ENCODE measurements around the gene PDCD4. TPM values are rescaled to one million over a fixed set of nuclear protein-coding genes. Genes with fewer than 3 reads are reported as not detected.

The PDCD4 gene
- total and polyA plus RNA-seq, 4 donors: 14.7 to 94.4 (median 25.1) TPM

DNA sequence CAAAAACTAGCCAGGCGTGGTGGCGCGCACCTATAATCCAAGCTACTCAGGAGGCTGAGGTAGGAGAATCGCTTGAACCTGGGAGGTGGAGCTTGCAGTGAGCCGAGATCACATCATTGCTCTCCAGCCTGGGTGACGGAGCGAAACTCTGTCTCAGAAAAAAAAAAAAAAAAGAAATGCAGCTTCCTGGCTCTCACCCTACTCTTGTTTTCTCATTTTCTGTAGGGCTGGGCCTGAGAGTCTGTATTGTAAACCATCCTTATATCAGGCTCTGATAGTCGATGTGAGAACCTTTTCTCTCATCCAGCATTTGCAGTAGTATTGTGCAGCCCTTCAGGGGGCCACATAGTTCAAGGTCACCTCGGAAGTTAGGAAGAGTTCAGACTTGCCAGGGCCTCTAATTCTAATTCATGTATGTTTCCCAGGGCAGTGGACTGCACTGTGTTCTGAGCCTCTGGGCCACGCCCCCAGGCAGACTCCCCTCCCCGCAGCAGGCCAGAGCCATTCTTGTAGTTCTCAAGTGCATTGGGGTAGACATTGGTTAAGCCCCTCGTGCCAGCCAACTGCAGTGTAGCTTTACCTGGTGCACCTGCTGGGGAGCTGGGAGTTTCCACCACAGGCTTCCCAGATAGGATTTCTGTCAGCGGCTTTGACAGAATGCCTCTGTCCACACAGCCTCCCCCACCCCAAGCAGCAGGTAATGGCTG lies 38.3 kb upstream of the PDCD4 start:
- H3K9ac ChIP-seq (ENCODE audit: low read depth in 1 of 2, low read length in 2 of 2): no peak overlapping the region

DNA sequence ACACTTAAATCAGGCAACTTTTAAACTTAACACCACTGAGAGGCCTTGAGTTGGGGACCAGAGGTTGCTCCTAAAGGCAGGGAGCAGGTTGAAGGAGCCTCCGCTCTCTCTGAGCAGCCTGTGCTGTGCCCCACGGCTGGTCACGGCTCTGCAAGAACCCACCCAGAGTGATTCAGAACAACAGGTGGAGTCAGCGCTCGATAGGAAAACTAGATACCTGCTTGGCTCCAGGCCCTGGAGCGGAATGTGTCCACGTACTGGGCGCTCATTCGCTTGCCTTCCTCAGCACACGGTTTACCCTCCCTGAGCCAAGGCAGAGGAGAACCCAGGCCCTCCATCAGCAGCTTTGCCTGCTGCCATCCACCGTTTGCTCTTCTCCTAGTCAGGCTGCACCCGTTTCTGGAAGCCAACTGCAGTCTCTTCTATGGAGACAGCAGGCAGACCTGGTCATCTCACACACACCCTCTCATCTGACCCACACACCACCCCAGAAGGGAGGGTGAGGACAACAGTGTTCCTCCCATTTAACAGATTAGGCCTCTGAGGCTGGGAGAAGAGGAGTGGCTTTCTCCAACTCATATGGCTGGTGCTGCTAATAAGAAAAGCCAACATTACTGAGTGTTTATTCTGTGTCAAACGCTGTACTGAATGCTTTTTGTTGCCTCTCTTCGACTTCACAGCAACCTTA lies 37.6 kb upstream of the PDCD4 start:
- no peaks in the 10 kb centered on the region for H3K4me1 ChIP-seq (ENCODE audit: control insufficient read depth in 4 of 4, insufficient read depth in 4 of 4, low read length in 3 of 4)
- no peaks in the 10 kb centered on the region for H3K36me3 ChIP-seq (ENCODE audit: control insufficient read depth in 4 of 4, insufficient read depth in 3 of 4, low read depth in 1 of 4, low read length in 3 of 4)
- H3K27ac ChIP-seq (ENCODE audit: low read depth in 1 of 2, low read length in 2 of 2): no peak overlapping the region
- H3K9me3 ChIP-seq (ENCODE audit: control insufficient read depth in 4 of 4, low read length in 3 of 4): no peaks in the 10 kb centered on the region
- DNase-seq (ENCODE audit: low spot score): no peak
- no peaks in the 10 kb centered on the region for H3K27me3 ChIP-seq (ENCODE audit: control insufficient read depth in 4 of 4, insufficient read depth in 4 of 4, low read length in 3 of 4)
- H3K9ac ChIP-seq (ENCODE audit: low read depth in 1 of 2, low read length in 2 of 2): no peak overlapping the region
- 93% methylated on average over 14 of the region's 14 CpGs for WGBS
- no peak overlapping the region for H3K4me3 ChIP-seq (ENCODE audit: low read depth in 1 of 3, low read length in 3 of 3)
- TF ChIP-seq EGR1 (IDR thresholded peaks at IDR 0.05; ENCODE audit: low read depth in 2 of 2) (no peak), RXRA (IDR thresholded peaks at IDR 0.05) (no peak), NR2F2 (IDR thresholded peaks at IDR 0.05) (no peak), SP1 (IDR thresholded peaks at IDR 0.05) (no peak), FOXA1 (IDR thresholded peaks at IDR 0.05) (no peak), HNF4G (IDR thresholded peaks at IDR 0.05) (no peak), FOXA2 (IDR thresholded peaks at IDR 0.05) (no peak)
- TF ChIP-seq, protein P1, sequence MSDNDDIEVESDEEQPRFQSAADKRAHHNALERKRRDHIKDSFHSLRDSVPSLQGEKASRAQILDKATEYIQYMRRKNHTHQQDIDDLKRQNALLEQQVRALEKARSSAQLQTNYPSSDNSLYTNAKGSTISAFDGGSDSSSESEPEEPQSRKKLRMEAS (IDR thresholded peaks at IDR 0.05): no peak
- TF ChIP-seq, protein P2, sequence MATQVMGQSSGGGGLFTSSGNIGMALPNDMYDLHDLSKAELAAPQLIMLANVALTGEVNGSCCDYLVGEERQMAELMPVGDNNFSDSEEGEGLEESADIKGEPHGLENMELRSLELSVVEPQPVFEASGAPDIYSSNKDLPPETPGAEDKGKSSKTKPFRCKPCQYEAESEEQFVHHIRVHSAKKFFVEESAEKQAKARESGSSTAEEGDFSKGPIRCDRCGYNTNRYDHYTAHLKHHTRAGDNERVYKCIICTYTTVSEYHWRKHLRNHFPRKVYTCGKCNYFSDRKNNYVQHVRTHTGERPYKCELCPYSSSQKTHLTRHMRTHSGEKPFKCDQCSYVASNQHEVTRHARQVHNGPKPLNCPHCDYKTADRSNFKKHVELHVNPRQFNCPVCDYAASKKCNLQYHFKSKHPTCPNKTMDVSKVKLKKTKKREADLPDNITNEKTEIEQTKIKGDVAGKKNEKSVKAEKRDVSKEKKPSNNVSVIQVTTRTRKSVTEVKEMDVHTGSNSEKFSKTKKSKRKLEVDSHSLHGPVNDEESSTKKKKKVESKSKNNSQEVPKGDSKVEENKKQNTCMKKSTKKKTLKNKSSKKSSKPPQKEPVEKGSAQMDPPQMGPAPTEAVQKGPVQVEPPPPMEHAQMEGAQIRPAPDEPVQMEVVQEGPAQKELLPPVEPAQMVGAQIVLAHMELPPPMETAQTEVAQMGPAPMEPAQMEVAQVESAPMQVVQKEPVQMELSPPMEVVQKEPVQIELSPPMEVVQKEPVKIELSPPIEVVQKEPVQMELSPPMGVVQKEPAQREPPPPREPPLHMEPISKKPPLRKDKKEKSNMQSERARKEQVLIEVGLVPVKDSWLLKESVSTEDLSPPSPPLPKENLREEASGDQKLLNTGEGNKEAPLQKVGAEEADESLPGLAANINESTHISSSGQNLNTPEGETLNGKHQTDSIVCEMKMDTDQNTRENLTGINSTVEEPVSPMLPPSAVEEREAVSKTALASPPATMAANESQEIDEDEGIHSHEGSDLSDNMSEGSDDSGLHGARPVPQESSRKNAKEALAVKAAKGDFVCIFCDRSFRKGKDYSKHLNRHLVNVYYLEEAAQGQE (IDR thresholded peaks at IDR 0.05): no peak
- TF ChIP-seq, protein P3, sequence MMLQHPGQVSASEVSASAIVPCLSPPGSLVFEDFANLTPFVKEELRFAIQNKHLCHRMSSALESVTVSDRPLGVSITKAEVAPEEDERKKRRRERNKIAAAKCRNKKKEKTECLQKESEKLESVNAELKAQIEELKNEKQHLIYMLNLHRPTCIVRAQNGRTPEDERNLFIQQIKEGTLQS (IDR thresholded peaks at IDR 0.05): no peak

More for the DNA sequence above, 38.3 kb upstream of the PDCD4 start:
- Histone ChIP-seq H3K36me3 (ENCODE audit: control insufficient read depth in 4 of 4, insufficient read depth in 3 of 4, low read depth in 1 of 4, low read length in 3 of 4) (no peaks in the 10 kb centered on the region), H3K27me3 (ENCODE audit: control insufficient read depth in 4 of 4, insufficient read depth in 4 of 4, low read length in 3 of 4) (no peaks in the 10 kb centered on the region), H3K9me3 (ENCODE audit: control insufficient read depth in 4 of 4, low read length in 3 of 4) (no peaks in the 10 kb centered on the region), H3K4me3 (ENCODE audit: low read depth in 1 of 3, low read length in 3 of 3) (no peak overlapping the region), H3K4me1 (ENCODE audit: control insufficient read depth in 4 of 4, insufficient read depth in 4 of 4, low read length in 3 of 4) (no peaks in the 10 kb centered on the region), H3K27ac (ENCODE audit: low read depth in 1 of 2, low read length in 2 of 2) (no peak overlapping the region)
- 89% methylated on average over 13 of the region's 13 CpGs for WGBS
- DNase-seq (ENCODE audit: low spot score): no peak
- TF ChIP-seq, protein P3 (IDR thresholded peaks at IDR 0.05): no peak
- TF ChIP-seq, protein P1 (IDR thresholded peaks at IDR 0.05): no peak
- TF ChIP-seq, protein P2 (IDR thresholded peaks at IDR 0.05): no peak
- TF ChIP-seq HNF4A (conservative IDR thresholded peaks at IDR 0.05) (no peak), FOXA1 (IDR thresholded peaks at IDR 0.05) (no peak), EGR1 (IDR thresholded peaks at IDR 0.05; ENCODE audit: low read depth in 2 of 2) (no peak), GABPA (IDR thresholded peaks at IDR 0.05 in 1 of 2, conservative IDR thresholded peaks at IDR 0.05 in 1 of 2) (no peak), HNF4G (IDR thresholded peaks at IDR 0.05) (no peak), NR2F2 (IDR thresholded peaks at IDR 0.05) (no peak), RXRA (IDR thresholded peaks at IDR 0.05) (no peak), TAF1 (conservative IDR thresholded peaks at IDR 0.05) (no peak), JUND (IDR thresholded peaks at IDR 0.05) (no peak)
- TF ChIP-seq, protein P4, sequence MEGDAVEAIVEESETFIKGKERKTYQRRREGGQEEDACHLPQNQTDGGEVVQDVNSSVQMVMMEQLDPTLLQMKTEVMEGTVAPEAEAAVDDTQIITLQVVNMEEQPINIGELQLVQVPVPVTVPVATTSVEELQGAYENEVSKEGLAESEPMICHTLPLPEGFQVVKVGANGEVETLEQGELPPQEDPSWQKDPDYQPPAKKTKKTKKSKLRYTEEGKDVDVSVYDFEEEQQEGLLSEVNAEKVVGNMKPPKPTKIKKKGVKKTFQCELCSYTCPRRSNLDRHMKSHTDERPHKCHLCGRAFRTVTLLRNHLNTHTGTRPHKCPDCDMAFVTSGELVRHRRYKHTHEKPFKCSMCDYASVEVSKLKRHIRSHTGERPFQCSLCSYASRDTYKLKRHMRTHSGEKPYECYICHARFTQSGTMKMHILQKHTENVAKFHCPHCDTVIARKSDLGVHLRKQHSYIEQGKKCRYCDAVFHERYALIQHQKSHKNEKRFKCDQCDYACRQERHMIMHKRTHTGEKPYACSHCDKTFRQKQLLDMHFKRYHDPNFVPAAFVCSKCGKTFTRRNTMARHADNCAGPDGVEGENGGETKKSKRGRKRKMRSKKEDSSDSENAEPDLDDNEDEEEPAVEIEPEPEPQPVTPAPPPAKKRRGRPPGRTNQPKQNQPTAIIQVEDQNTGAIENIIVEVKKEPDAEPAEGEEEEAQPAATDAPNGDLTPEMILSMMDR (IDR thresholded peaks at IDR 0.05; ENCODE audit: low read depth, low read length, missing input control): no peak

All from liver (tissue), 9 donors.